Uterus (tissue), 4 donors: ENCODE measurements around the gene ACSM5. TPM values are rescaled to one million over a fixed set of nuclear protein-coding genes. Genes with fewer than 3 reads are reported as not detected.

ENCODE experiments used
- DNase-seq, 2 donors: peaks; one replicate each; pipeline ENCODE4 v3.0.0-alpha.2; 2019 to 2020
- H3K27ac ChIP-seq, 2 donors: fragments of 200-600 bp; sonication (generic); 1 replicate in 1 of 2; 2 replicates in 1 of 2; pipeline ENCODE4 v1.5.1; 2016 to 2018
- H3K27me3 ChIP-seq, 2 donors: fragments of 200-600 bp; sonication (generic); one replicate each; pipeline ENCODE4 v1.5.1; 2018 to 2019; ENCODE audit warnings: control low read depth in 1 of 2
- H3K36me3 ChIP-seq, 2 donors: fragments of 200-600 bp; sonication (generic); one replicate each; pipeline ENCODE4 v1.5.1; 2019; ENCODE audit warnings: control low read depth in 1 of 2
- H3K4me1 ChIP-seq, 2 donors: fragments of 200-600 bp; sonication (generic); one replicate each; pipeline ENCODE4 v1.5.1; 2018 to 2019; ENCODE audit warnings: control low read depth in 1 of 2
- H3K4me3 ChIP-seq, 2 donors: fragments of 200-600 bp; sonication (generic); 1 replicate in 1 of 2; 2 replicates in 1 of 2; pipeline ENCODE4 v1.5.1; 2018 to 2019; ENCODE audit warnings: mild to moderate bottlenecking in 1 of 2
- H3K9me3 ChIP-seq, 2 donors: fragments of 200-600 bp; sonication (generic); one replicate each; pipeline ENCODE4 v1.5.1; 2019; ENCODE audit warnings: control low read depth in 1 of 2
- CTCF ChIP-seq, 4 experiments: fragments of 200-600 bp in 2 of 4; fragments of 450-650 bp in 2 of 4; sonication (generic) in 2 of 4; IDR thresholded peaks; one replicate each; pipeline ENCODE4 v1.5.1; 2016 to 2019; ENCODE audit warnings: antibody characterized with exemption in 4 of 4, mild to moderate bottlenecking in 2 of 4, moderate library complexity in 1 of 4
- POLR2A ChIP-seq, 2 donors: fragments of 450-650 bp; IDR thresholded peaks; one replicate each; pipeline ENCODE4 v1.6.1; 2016; ENCODE audit warnings: antibody characterized with exemption in 2 of 2, mild to moderate bottlenecking in 1 of 2, moderate library complexity in 1 of 2
- intact Hi-C: fragments of 100-400 bp; cut with DNase I; formaldehyde crosslinking; loops from one replicate; pipeline ENCODE4 v1.15.1; 2023; ENCODE audit warnings: low total_unique reads
- total RNA-seq, 4 donors: library from RNA; depleted of rRNA in 3 of 4; stranded (reverse); fragments of >200 nt in 3 of 4; gene quantifications; one replicate each; pipeline versions ENCODE4 v1.1.0 to v1.2.4, GENCODE V29; 2014 to 2023
- donor health status: DM: yes; HTN: yes; CAD: no.

The ACSM5 gene
- total RNA-seq, 4 donors from 2014 or later, result 0.51 to 2.0 TPM; not detected in 2

DNA sequence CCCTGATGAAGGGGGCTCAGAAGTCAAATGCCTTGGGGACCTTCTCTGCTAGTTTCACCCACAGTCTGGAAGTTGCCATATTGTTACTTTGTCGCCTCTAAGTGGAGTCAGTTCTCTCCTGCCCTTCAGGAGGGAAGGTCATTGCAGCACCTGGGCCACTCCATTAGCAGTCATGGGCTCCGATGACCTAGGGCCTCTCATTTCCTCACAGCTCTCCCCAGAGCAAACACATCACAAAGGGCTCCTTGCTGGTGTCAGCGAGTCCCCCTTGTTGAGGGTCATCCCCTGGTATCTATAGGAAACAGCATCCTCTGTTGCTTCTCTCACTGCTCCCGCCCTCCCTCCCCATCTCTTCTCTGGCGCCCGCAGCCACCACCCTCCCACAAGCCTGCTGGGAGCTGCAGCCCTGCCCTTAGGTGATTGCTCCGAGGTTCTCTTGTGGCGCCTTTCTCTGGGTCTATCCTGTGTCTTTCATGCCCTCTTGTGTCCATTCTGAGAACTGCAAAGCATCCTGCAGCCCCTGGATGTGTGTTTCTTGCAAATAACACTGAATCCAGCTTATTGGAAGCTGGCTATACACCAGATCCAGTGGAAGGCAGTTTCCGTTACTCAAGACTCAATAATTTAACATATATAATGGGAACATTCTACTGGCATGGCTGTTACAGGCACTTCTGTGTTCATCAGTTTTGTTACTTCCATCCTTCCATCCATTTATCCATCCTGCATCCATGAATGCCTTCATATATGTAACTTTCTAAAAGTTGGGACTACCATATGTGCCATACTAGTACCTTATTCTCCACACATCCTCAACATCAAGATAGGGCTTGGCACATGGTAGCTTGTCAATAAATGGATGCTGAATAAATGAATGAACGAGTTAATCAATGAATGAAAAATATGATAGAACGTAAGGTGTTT lies 26.0 kb upstream of the ACSM5 start:
- H3K27me3 ChIP-seq, result no peaks in the 10 kb centered on the region
- intact Hi-C loops, result loop anchor here (10.0 kb wide), 1 partner anchor 479 kb away; no protein-coding TSS in a partner anchor
- H3K9me3 ChIP-seq, result no peaks in the 10 kb centered on the region
- H3K36me3 ChIP-seq, result no peaks in the 10 kb centered on the region
- H3K4me3 ChIP-seq, result no peak overlapping the region
- H3K27ac ChIP-seq, result no peak overlapping the region
- DNase-seq, result peak; percentile 45 to 67
- TF ChIP-seq CTCF (IDR thresholded peaks at IDR 0.05), result peak; percentile 74 to 80 (median 76)
- no peak for TF ChIP-seq POLR2A (IDR thresholded peaks at IDR 0.05)
- no peaks in the 10 kb centered on the region for H3K4me1 ChIP-seq

DNA sequence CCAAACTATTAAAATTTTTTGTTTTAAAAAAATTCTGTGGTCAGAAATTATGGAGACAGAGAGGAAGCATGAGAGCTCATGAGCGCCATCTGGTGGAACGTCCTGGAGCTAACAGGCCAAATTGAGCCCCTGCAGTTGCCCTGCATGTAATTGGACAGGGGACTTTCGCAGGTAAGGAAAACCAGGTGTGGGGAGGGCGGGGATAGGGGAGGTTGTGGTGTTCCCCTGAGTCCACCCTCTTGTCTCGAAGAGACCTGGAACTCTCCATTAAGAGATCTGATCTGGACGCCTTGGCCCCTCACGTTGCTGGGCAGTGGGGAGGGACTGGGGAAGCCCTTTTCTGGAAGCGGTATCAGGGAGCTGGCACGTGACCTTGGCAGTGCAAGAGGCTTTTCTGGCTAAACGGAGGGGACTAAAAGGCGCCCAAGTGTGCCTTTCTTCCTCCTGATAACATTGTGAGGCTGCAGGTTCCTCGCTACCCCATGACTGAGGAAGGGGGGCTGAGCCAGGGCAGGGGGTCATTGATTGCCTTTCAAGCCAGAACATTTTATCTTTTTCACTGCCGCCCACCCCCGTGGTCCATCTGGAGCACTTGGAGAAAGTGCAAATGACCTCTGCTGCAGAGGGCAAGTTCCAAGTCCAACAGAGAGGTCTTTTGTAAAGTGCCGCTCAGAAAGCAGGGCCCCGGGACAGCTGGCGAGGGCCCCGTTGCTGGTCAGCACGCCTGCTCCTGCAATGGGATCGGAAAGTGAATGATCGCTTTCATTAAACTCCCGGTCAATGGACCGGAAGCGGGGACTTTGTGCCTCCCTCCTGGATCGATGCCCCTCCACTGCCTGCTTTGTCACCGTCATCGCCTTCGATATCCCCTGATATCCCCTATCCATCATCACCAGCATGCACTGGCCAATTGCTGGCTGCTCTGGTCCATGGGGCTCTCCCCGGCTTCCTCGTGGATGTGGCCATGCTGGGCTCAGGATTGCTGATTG lies 23.2 kb upstream of the ACSM5 start:
- no peaks in the 10 kb centered on the region for H3K4me1 ChIP-seq
- no peak for TF ChIP-seq POLR2A (IDR thresholded peaks at IDR 0.05)
- peak; percentile 47 to 80 (median 58) for TF ChIP-seq CTCF (IDR thresholded peaks at IDR 0.05)
- H3K4me3 ChIP-seq, result no peak overlapping the region
- no peaks in the 10 kb centered on the region for H3K27me3 ChIP-seq
- no peaks in the 10 kb centered on the region for H3K9me3 ChIP-seq
- no peaks in the 10 kb centered on the region for H3K36me3 ChIP-seq
- intact Hi-C loops, result loop anchor here (10.0 kb wide), 1 partner anchor 481 kb away; no protein-coding TSS in a partner anchor
- peak; percentile 66 to 69 for DNase-seq
- no peak overlapping the region for H3K27ac ChIP-seq

- TF ChIP-seq CTCF (IDR thresholded peaks at IDR 0.05) (no peak), POLR2A (IDR thresholded peaks at IDR 0.05) (no peak)
- no peaks in the 10 kb centered on the region for H3K4me1 ChIP-seq
- intact Hi-C loops, result loop anchor here (10.0 kb wide), 1 partner anchor 483 kb away; no protein-coding TSS in a partner anchor
- no peak overlapping the region for H3K4me3 ChIP-seq
- H3K9me3 ChIP-seq, result no peaks in the 10 kb centered on the region
- no peaks in the 10 kb centered on the region for H3K27me3 ChIP-seq
- H3K27ac ChIP-seq, result no peak overlapping the region
- no peaks in the 10 kb centered on the region for H3K36me3 ChIP-seq
- no peak for DNase-seq
Measured at GRCh38 chr16:20387978-20388377, 21.4 kb upstream of the ACSM5 start.

DNA sequence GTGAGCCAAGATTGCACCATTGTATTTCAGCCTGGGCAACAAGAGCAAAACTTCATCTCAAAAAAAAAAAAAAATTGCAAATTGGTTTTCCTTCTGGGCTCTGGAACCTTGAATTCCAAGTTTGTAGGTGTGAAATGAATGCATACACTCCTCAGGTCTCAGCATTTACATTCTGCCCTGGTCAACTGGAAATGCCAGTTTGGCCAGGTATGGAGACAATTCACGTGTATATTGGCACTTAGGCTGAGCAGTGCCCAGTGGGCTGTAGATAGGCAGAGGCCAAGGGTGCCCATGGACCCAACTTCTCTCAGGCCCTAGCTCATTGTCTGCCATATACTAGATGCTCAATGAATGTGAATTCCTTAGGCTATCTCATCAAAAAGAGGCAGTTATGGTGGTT lies 20.5 kb upstream of the ACSM5 start:
- Histone ChIP-seq H3K4me1 (no peaks in the 10 kb centered on the region), H3K9me3 (no peaks in the 10 kb centered on the region), H3K27me3 (no peaks in the 10 kb centered on the region), H3K4me3 (no peak overlapping the region), H3K27ac (no peak overlapping the region), H3K36me3 (no peaks in the 10 kb centered on the region)
- intact Hi-C loops, result loop anchor here (10.0 kb wide), 1 partner anchor 484 kb away; no protein-coding TSS in a partner anchor
- TF ChIP-seq POLR2A (IDR thresholded peaks at IDR 0.05), result no peak
- no peak for TF ChIP-seq CTCF (IDR thresholded peaks at IDR 0.05)
- no peak for DNase-seq
